ENCODE measurements around the gene TPSG1. TPM values are rescaled to one million over a fixed set of nuclear protein-coding genes. Genes with fewer than 3 reads are reported as not detected.
A peak's percentile ranks its signal among the peaks of the same experiment; 100 is the strongest.

Gene TPSG1
- total RNA-seq, 1 experiment from 2014 or later: not detected

- Histone ChIP-seq H3T11ph (ENCODE audit: low read length) (no peak overlapping the region), H4K8ac (replicated peaks; ENCODE audit: insufficient read length, low read depth, low read length) (no peak overlapping the region), H3K23me2 (ENCODE audit: insufficient read length, low read depth, low read length, poor library complexity, severe bottlenecking) (no peaks in the 10 kb centered on the region), H2BK5ac (ENCODE audit: insufficient read length, low read length) (no peak overlapping the region), H3K79me2 (ENCODE audit: insufficient read depth, low read length) (no peaks in the 10 kb centered on the region), H3K27ac (ENCODE audit: insufficient read length, low read depth, low read length) (no peak overlapping the region), H3K23ac (ENCODE audit: insufficient read length, low read depth, low read length) (no peak overlapping the region), H3K4me2 (ENCODE audit: insufficient read depth, insufficient read length, low read length) (no peak overlapping the region), H3K18ac (ENCODE audit: insufficient read length, low read depth, low read length) (peak overlapping the region; percentile 5), H3K4me1 (ENCODE audit: insufficient read depth, low read length) (no peaks in the 10 kb centered on the region), H2BK20ac (ENCODE audit: low read depth, low read length, poor library complexity, severe bottlenecking) (no peak overlapping the region), H2BK12ac (ENCODE audit: insufficient read length, low read depth, low read length) (no peak overlapping the region), H2BK15ac (ENCODE audit: low read depth, low read length) (no peak overlapping the region), H4K5ac (ENCODE audit: insufficient read length, low read depth, low read length) (no peak overlapping the region), H3K27me3 (ENCODE audit: insufficient read depth, low read length) (no peaks in the 10 kb centered on the region), H3K56ac (ENCODE audit: insufficient read length, low read depth, low read length) (no peak overlapping the region), H3K4ac (ENCODE audit: low read depth, low read length) (no peak overlapping the region), H3K9ac (ENCODE audit: extremely low read depth, insufficient read length, low read length) (no peak overlapping the region), H3K9me3 (ENCODE audit: control insufficient read depth, low read depth, low read length) (no peaks in the 10 kb centered on the region), H4K91ac (ENCODE audit: insufficient read length, low read depth, low read length) (no peak overlapping the region), H4K20me1 (ENCODE audit: control insufficient read depth, insufficient read depth, insufficient read length) (no peaks in the 10 kb centered on the region), H3K79me1 (ENCODE audit: insufficient read depth, low read depth, low read length, poor library complexity, severe bottlenecking) (no peaks in the 10 kb centered on the region), H2AK5ac (ENCODE audit: insufficient read length, low read length) (no peak overlapping the region), H2AFZ (ENCODE audit: low read length) (no peak overlapping the region), H3K14ac (ENCODE audit: insufficient read depth, low read length) (no peak overlapping the region), H2BK120ac (ENCODE audit: low read depth, low read length, poor library complexity, severe bottlenecking) (no peak overlapping the region)
- peaks cover 11 to 17% of the 10 kb centered on the region in 2 experiments for H3K9me3 Mint-ChIP-seq
- H3K27me3 Mint-ChIP-seq (ENCODE audit: low read depth): peaks cover 43% of the 10 kb centered on the region
- DNase-seq: no peak
- H3K36me3 Mint-ChIP-seq (ENCODE audit: insufficient read depth in 1 of 3, low read depth in 3 of 3): peaks cover 0 to 4% (median 2%) of the 10 kb centered on the region in 3 experiments; a peak in 3 of 7 replicates
- no CpG with 5 or more reads among the region's 32 CpGs for WGBS (ENCODE audit: extremely low coverage, insufficient read length, low lambda C conversion rate)
- peaks cover 0 to 11% of the 10 kb centered on the region in 2 experiments; a peak in 3 of 4 replicates for H3K4me1 Mint-ChIP-seq
- TF ChIP-seq CTCF (conservative IDR thresholded peaks at IDR 0.05): no peak
- 0 out of 5 replicates have a peak overlapping the region, but pooled peaks of 1 of the 2 experiments have one; percentile 14 for H3K4me3 Mint-ChIP-seq
- H3K27ac Mint-ChIP-seq: 0 out of 7 replicates have a peak overlapping the region, but pooled peaks of 1 of the 3 experiments have one; percentile 31
Measured at GRCh38 chr16:1262210-1262845, 37.3 kb upstream of the TPSG1 start.

All from H9 (cell line).